ENCODE results near the gene F2RL3. TPM values are rescaled to one million over a fixed set of nuclear protein-coding genes. Genes with fewer than 3 reads are reported as not detected.

Gene F2RL3
- total and polyA plus RNA-seq, 9 of the 15 experiments (the other 6 are each of a cell fraction or from before 2014, with no cell fraction given), result 1.4 to 27.6 (median 11.9) TPM

DNA sequence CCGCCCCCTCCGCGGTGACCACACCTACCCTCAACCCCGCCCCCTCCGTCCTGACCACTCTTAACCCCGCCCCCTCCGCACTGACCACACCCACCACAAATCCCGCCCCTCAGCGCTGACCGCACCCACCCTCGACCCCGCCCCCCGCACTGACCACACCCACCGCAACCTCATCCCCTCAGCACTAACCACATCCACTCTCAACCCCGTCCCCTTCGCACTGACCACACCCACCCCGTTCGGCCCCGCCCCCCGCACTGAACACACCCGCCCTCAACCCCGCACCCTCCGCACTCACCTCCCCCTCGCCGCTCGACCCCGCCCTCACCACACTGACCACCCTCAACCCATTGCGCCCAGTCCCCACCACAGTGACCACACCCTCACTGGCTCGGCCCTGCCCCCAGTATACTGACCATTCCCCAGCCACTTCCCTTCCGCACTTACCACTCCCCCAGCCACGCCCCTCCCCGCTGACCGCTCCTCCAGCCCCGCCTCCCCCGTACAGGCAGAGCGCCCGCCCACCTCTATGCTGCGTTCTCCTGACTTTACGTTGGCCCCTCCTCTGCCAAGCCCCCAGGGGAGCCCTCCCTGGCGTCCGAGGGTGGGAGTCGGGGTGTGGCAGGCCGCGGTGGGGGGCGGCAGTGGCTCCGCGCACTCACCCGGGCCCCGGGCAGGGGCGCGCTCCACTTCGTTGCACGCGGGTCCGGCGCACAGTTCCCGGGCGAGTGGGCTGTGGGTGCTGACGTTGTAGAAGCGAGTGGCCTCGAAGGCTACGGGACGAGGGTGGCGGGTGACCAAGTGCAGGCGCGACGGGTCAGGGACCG is 8.4 kb downstream of the F2RL3 start (continued):
- TF ChIP-seq, protein P1, sequence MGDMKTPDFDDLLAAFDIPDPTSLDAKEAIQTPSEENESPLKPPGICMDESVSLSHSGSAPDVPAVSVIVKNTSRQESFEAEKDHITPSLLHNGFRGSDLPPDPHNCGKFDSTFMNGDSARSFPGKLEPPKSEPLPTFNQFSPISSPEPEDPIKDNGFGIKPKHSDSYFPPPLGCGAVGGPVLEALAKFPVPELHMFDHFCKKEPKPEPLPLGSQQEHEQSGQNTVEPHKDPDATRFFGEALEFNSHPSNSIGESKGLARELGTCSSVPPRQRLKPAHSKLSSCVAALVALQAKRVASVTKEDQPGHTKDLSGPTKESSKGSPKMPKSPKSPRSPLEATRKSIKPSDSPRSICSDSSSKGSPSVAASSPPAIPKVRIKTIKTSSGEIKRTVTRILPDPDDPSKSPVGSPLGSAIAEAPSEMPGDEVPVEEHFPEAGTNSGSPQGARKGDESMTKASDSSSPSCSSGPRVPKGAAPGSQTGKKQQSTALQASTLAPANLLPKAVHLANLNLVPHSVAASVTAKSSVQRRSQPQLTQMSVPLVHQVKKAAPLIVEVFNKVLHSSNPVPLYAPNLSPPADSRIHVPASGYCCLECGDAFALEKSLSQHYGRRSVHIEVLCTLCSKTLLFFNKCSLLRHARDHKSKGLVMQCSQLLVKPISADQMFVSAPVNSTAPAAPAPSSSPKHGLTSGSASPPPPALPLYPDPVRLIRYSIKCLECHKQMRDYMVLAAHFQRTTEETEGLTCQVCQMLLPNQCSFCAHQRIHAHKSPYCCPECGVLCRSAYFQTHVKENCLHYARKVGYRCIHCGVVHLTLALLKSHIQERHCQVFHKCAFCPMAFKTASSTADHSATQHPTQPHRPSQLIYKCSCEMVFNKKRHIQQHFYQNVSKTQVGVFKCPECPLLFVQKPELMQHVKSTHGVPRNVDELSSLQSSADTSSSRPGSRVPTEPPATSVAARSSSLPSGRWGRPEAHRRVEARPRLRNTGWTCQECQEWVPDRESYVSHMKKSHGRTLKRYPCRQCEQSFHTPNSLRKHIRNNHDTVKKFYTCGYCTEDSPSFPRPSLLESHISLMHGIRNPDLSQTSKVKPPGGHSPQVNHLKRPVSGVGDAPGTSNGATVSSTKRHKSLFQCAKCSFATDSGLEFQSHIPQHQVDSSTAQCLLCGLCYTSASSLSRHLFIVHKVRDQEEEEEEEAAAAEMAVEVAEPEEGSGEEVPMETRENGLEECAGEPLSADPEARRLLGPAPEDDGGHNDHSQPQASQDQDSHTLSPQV (IDR thresholded peaks at IDR 0.05), result no peak
- TF ChIP-seq KLF13 (tag; IDR thresholded peaks at IDR 0.05; ENCODE audit: borderline replicate concordance, low read depth), result peak; percentile 49; the same call in 1 of the 2 replicates
- TF ChIP-seq PPARD (CRISPR knock-in tag; IDR thresholded peaks at IDR 0.05), result no peak
- peak; percentile 70; the same call in 1 of the 2 replicates for TF ChIP-seq HDGF (IDR thresholded peaks at IDR 0.05)
- TF ChIP-seq CHD4 (IDR thresholded peaks at IDR 0.05; ENCODE audit: insufficient read depth, insufficient replicate concordance, low read depth, low read length, poor library complexity, severe bottlenecking), result peak; percentile 43
- no peak for TF ChIP-seq ZKSCAN8 (CRISPR knock-in tag; IDR thresholded peaks at IDR 0.05)
- TF ChIP-seq CREB3L1 (IDR thresholded peaks at IDR 0.05; ENCODE audit: borderline replicate concordance, low read depth), result peak; percentile 67; the same call in 1 of the 2 replicates
- no peak for TF ChIP-seq FOSL1 (tag; conservative IDR thresholded peaks at IDR 0.05)
- TF ChIP-seq OTX1 (CRISPR knock-in tag; IDR thresholded peaks at IDR 0.05), result no peak
- TF ChIP-seq SMARCB1 (IDR thresholded peaks at IDR 0.05; ENCODE audit: insufficient read length, low read depth), result no peak
- peak; percentile 6; the same call in 1 of the 2 replicates for TF ChIP-seq NR4A1 (CRISPR knock-in tag; IDR thresholded peaks at IDR 0.05)
- TF ChIP-seq NR4A1 (tag; IDR thresholded peaks at IDR 0.05), result no peak
- peak; percentile 82 for TF ChIP-seq SUPT5H (IDR thresholded peaks at IDR 0.05)
- no peak for TF ChIP-seq MYNN (IDR thresholded peaks at IDR 0.05)
- TF ChIP-seq MYNN (CRISPR knock-in tag; IDR thresholded peaks at IDR 0.05), result no peak
- TF ChIP-seq ZNF316 (IDR thresholded peaks at IDR 0.05), result 0 out of 2 replicates have a peak, but pooled peaks have one; percentile 9
- no peak for TF ChIP-seq IRF1 (CRISPR knock-in tag; IDR thresholded peaks at IDR 0.05; ENCODE audit: borderline replicate concordance)
- 0 out of 2 replicates have a peak, but pooled peaks have one; percentile 22 for TF ChIP-seq PTBP1 (IDR thresholded peaks at IDR 0.05; ENCODE audit: low read depth, low read length)
- TF ChIP-seq, protein P2, sequence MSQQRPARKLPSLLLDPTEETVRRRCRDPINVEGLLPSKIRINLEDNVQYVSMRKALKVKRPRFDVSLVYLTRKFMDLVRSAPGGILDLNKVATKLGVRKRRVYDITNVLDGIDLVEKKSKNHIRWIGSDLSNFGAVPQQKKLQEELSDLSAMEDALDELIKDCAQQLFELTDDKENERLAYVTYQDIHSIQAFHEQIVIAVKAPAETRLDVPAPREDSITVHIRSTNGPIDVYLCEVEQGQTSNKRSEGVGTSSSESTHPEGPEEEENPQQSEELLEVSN (IDR thresholded peaks at IDR 0.05; ENCODE audit: borderline replicate concordance in 1 of 2, extremely low read depth in 1 of 2, insufficient read depth in 1 of 2, insufficient read length in 1 of 2, low read depth in 1 of 2, low read length in 1 of 2, poor library complexity in 1 of 2, severe bottlenecking in 1 of 2), result peak; percentile 85 to 88
